Fibroblast of skin of scalp (primary cell): ENCODE data around the gene SHCBP1L. TPM values are rescaled to one million over a fixed set of nuclear protein-coding genes. Genes with fewer than 3 reads are reported as not detected.

Experiments
- DNase-seq: peaks from one replicate; pipeline ENCODE4 v3.0.0-alpha.2; 2013
- polyA plus RNA-seq, 2 experiments: library from polyadenylated mRNA; unstranded; fragments of 120-200 nt; gene quantifications; one replicate each; pipeline ENCODE4 v1.2.1, GENCODE V29; 2013; ENCODE audit not compliant: insufficient read length in 2 of 2

SHCBP1L gene
- not detected for polyA plus RNA-seq (2013, experiment 1 of 2; ENCODE audit: insufficient read length)
- polyA plus RNA-seq (2013, experiment 2 of 2; ENCODE audit: insufficient read length): not detected

GRCh38 chr1:182952677-182953444 lies at the start of gene SHCBP1L:
TSS of gene SHCBP1L (minus strand) at chr1:182953166. CDS start at chr1:182953133, 33 bp downstream.
- DNase-seq: peak; percentile 23

- no peak for DNase-seq
Measured at GRCh38 chr1:183002267-183002666, 49.3 kb upstream of the SHCBP1L start.

GRCh38 chr1:183000167-183000962 lies 47.4 kb upstream of the SHCBP1L start:
- no peak for DNase-seq

- DNase-seq: no peak
Measured at GRCh38 chr1:182998482-182998881, 45.5 kb upstream of the SHCBP1L start.

GRCh38 chr1:182996816-182997215 lies 43.9 kb upstream of the SHCBP1L start:
- DNase-seq: peak; percentile 8

GRCh38 chr1:182995894-182996293 lies 42.9 kb upstream of the SHCBP1L start:
- DNase-seq: no peak

GRCh38 chr1:182993746-182994145 lies 40.8 kb upstream of the SHCBP1L start:
- no peak for DNase-seq

GRCh38 chr1:182990413-182991144 lies 37.6 kb upstream of the SHCBP1L start:
- no peak for DNase-seq

GRCh38 chr1:182985876-182986275 lies 32.9 kb upstream of the SHCBP1L start:
- no peak for DNase-seq

- no peak for DNase-seq
Measured at GRCh38 chr1:182984621-182985020, 31.7 kb upstream of the SHCBP1L start.

GRCh38 chr1:182984138-182984537 lies 31.2 kb upstream of the SHCBP1L start:
- DNase-seq: no peak

- no peak for DNase-seq
Measured at GRCh38 chr1:182978151-182978853, 25.3 kb upstream of the SHCBP1L start.

GRCh38 chr1:182977480-182977879 lies 24.5 kb upstream of the SHCBP1L start:
- DNase-seq: no peak

- DNase-seq: no peak
Measured at GRCh38 chr1:182974506-182975191, 21.7 kb upstream of the SHCBP1L start.

- DNase-seq: no peak
Measured at GRCh38 chr1:182972829-182973228, 19.9 kb upstream of the SHCBP1L start.

- no peak for DNase-seq
Measured at GRCh38 chr1:182972231-182972630, 19.3 kb upstream of the SHCBP1L start.

- DNase-seq: no peak
Measured at GRCh38 chr1:182971219-182971618, 18.3 kb upstream of the SHCBP1L start.

GRCh38 chr1:182968836-182969734 lies 16.1 kb upstream of the SHCBP1L start:
- no peak for DNase-seq

GRCh38 chr1:182968151-182968741 lies 15.3 kb upstream of the SHCBP1L start:
- no peak for DNase-seq

GRCh38 chr1:182965861-182966260 lies 12.9 kb upstream of the SHCBP1L start:
- DNase-seq: no peak
